Measurements from ENCODE around the gene PPP1R14B. TPM values are rescaled to one million over a fixed set of nuclear protein-coding genes. Genes with fewer than 3 reads are reported as not detected.

Gene PPP1R14B
- polyA plus RNA-seq, 1 donor = 62.6 TPM

DNA sequence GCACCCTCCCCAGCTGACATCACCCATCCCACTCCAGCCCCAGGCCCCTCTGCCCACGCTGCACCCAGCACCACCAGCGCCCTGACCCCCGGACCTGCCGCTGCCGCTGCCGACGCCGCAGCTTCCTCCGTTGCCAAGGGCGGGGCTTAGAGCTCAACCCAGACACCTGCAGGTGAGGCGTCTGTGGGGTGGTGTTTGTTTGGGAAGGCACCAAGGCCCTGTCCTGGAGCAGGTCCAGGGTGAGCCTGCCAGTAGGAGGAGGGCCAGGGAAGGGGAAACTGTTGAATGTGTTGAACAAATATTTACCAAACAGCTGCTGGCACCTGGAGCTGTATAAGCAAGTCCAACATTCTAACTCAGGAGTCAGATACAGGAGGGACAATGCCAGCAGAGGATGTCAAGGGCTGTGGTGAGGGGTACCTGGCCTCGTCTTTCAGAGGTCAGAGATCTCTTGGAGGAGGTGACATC is 9.2 kb downstream of the PPP1R14B start:
- no peaks in the 10 kb centered on the region for H3K27me3 ChIP-seq (ENCODE audit: control insufficient read depth, insufficient read depth, low read length)
- no peak overlapping the region for H3K4me3 ChIP-seq (ENCODE audit: low read length)
- peak; percentile 72 to 85 for DNase-seq
- peaks cover 21% of the 10 kb centered on the region for H3K36me3 ChIP-seq (ENCODE audit: control insufficient read depth, insufficient read depth, low read length)
- peak overlapping the region; percentile 35 for H3K27ac ChIP-seq (ENCODE audit: low read length)
- no CpG with 5 or more reads among the region's 12 CpGs for WGBS (ENCODE audit: insufficient coverage, low lambda C conversion rate)
- no peaks in the 10 kb centered on the region for H3K9me3 ChIP-seq (ENCODE audit: control insufficient read depth, low read depth, low read length)
- H3K4me1 ChIP-seq (ENCODE audit: control insufficient read depth, insufficient read depth, low read length) = peaks cover 44% of the 10 kb centered on the region

DNA sequence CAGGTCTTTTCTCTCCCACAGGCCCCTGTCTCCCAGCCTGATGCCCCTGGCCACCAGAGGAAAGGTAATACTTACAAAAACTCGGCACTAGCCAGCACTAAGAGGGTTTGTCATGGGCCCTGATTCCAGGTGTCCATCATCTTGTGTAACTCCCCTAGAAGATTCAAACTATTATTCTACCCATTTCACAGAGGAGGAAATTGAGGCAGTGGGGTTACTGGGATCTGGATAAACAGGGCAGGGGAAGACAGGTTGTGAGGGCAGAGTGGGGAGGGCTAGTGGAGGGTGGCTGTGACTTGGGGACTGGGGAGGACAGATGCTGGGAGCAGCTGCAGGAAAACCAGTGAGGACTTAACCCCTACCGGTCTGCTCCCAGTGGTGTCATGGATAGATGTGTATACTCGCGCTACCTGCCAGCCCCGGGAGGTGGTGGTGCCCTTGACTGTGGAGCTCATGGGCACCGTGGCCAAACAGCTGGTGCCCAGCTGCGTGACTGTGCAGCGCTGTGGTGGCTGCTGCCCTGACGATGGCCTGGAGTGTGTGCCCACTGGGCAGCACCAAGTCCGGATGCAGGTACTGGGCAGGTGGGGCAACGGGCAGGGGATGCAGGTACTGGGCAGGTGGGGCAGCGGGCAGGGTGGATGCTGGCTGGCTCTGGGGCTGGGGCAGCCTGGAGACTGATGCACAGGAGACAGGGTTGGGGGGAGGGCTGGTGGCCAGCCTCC is 11.1 kb downstream of the PPP1R14B start:
- Histone ChIP-seq H3K4me1 (ENCODE audit: control insufficient read depth, insufficient read depth, low read length) (peaks cover 53% of the 10 kb centered on the region), H3K9me3 (ENCODE audit: control insufficient read depth, low read depth, low read length) (no peaks in the 10 kb centered on the region), H3K27me3 (ENCODE audit: control insufficient read depth, insufficient read depth, low read length) (no peaks in the 10 kb centered on the region), H3K27ac (ENCODE audit: low read length) (no peak overlapping the region), H3K4me3 (ENCODE audit: low read length) (peak overlapping the region; percentile 71), H3K36me3 (ENCODE audit: control insufficient read depth, insufficient read depth, low read length) (peaks cover 21% of the 10 kb centered on the region)
- DNase-seq = no peak
- WGBS (ENCODE audit: insufficient coverage, low lambda C conversion rate) = no CpG with 5 or more reads among the region's 12 CpGs

DNA sequence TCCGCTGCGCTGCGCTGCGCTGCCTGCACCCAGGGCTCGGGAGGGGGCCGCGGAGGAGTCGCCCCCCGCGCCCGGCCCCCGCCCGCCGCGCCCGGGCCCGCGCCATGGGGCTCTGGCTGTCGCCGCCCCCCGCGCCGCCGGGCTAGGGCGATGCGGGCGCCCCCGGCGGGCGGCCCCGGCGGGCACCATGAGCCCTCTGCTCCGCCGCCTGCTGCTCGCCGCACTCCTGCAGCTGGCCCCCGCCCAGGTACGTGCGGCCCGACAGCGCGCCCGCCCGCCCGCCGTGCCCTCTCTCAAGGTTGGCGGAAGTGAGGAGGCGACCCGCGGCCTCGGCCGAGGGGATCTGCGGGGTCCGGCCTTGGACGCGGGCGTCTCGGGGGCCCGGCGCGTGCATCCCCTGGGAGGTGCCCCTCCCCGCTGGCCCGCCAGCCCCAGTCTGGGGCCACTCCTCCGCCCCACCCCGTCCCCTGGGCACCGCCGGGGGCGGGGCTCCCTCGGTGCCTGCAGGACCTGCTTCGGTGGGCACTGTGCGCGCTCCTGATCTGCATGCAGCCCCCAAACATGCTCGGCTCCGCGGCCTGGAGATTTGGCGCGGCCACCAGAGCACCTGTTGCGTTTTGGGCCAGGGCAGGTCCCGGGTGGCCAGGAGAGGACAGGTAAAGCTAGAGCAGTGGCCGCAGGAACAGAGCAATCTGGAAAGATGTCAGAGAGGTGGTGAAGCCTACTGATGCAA is 11.9 kb downstream of the PPP1R14B start:
- H3K27me3 ChIP-seq (ENCODE audit: control insufficient read depth, insufficient read depth, low read length) = no peaks in the 10 kb centered on the region
- no peaks in the 10 kb centered on the region for H3K9me3 ChIP-seq (ENCODE audit: control insufficient read depth, low read depth, low read length)
- H3K36me3 ChIP-seq (ENCODE audit: control insufficient read depth, insufficient read depth, low read length) = peaks cover 21% of the 10 kb centered on the region
- peak overlapping the region; percentile 71 for H3K4me3 ChIP-seq (ENCODE audit: low read length)
- H3K4me1 ChIP-seq (ENCODE audit: control insufficient read depth, insufficient read depth, low read length) = peaks cover 47% of the 10 kb centered on the region
- no peak overlapping the region for H3K27ac ChIP-seq (ENCODE audit: low read length)
- WGBS (ENCODE audit: insufficient coverage, low lambda C conversion rate) = no CpG with 5 or more reads among the region's 80 CpGs
- DNase-seq = peak; percentile 43 to 74

DNA sequence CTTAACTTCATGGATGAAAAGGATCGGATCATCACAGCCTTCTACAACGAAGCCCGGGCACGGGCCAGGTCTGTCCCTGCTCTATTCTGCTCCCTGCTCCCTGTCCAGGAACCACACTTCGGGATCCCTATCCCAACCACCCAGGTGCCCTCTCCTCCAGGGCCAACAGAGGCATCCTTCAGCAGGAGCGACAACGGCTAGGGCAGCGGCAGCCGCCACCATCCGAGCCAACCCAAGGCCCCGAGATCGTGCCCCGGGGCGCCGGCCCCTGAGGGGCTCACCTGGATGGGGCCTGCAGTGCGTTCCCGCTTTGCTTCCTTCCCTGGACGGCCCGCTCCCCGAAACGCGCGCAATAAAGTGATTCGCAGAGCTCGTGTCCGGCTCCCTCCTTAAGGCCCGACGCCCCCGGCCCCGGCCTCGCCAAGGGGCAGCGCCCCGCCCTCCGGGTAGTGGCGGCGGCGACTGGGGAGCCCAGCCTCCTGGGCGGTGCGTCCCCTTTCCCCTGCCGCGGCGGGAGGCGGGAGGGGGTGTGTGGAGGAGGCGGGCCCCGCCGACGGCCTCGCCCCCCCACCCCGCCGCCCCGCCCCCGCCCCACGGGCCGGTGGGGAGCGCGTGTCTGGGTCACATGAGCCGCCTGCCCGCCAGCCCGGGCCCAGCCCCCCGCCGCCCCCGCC is 12.7 kb downstream of the PPP1R14B start, which contains the start of gene VEGFB:
TSS of gene VEGFB (plus strand) at position 672 of the 674 bp plus-strand sequence. CDS start 250 bp downstream, outside the sequence.
- peak within 1 kb of the TSS; percentile 23 for H3K27ac ChIP-seq (ENCODE audit: low read length)
- H3K27me3 ChIP-seq (ENCODE audit: control insufficient read depth, insufficient read depth, low read length) = no peaks in the 10 kb centered on the region
- H3K4me1 ChIP-seq (ENCODE audit: control insufficient read depth, insufficient read depth, low read length) = peaks cover 51% of the 10 kb centered on the region
- peaks cover 17% of the 10 kb centered on the region for H3K36me3 ChIP-seq (ENCODE audit: control insufficient read depth, insufficient read depth, low read length)
- H3K9me3 ChIP-seq (ENCODE audit: control insufficient read depth, low read depth, low read length) = no peaks in the 10 kb centered on the region
- peak within 1 kb of the TSS; percentile 71 for H3K4me3 ChIP-seq (ENCODE audit: low read length)
- DNase-seq = peak; percentile 50 to 75
- no CpG with 5 or more reads among the region's 62 CpGs for WGBS (ENCODE audit: insufficient coverage, low lambda C conversion rate)

DNA sequence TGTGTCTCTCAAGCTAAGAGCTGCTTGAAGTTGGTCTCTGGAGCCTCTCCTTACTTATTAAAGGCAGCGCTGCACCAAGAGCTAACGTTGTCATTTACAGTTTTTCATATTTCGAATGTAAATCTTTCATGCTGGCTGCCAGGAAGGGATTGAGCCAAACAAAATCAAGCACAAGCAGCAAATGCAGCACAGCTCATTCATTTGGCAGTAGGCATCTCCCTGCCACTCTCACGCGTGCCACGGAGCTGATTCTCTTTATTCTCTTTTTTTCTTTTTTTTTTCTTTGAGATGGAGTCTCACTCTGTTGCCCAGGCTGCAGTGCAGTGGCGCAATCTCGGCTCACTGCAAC is 13.8 kb downstream of the PPP1R14B start:
- H3K4me1 ChIP-seq (ENCODE audit: control insufficient read depth, insufficient read depth, low read length) = peaks cover 47% of the 10 kb centered on the region
- no peak overlapping the region for H3K27ac ChIP-seq (ENCODE audit: low read length)
- 90% methylated on average over 2 of the region's 8 CpGs for WGBS (ENCODE audit: insufficient coverage, low lambda C conversion rate)
- DNase-seq = no peak
- H3K36me3 ChIP-seq (ENCODE audit: control insufficient read depth, insufficient read depth, low read length) = peaks cover 6% of the 10 kb centered on the region
- no peaks in the 10 kb centered on the region for H3K9me3 ChIP-seq (ENCODE audit: control insufficient read depth, low read depth, low read length)
- H3K27me3 ChIP-seq (ENCODE audit: control insufficient read depth, insufficient read depth, low read length) = no peaks in the 10 kb centered on the region
- H3K4me3 ChIP-seq (ENCODE audit: low read length) = no peak overlapping the region

DNA sequence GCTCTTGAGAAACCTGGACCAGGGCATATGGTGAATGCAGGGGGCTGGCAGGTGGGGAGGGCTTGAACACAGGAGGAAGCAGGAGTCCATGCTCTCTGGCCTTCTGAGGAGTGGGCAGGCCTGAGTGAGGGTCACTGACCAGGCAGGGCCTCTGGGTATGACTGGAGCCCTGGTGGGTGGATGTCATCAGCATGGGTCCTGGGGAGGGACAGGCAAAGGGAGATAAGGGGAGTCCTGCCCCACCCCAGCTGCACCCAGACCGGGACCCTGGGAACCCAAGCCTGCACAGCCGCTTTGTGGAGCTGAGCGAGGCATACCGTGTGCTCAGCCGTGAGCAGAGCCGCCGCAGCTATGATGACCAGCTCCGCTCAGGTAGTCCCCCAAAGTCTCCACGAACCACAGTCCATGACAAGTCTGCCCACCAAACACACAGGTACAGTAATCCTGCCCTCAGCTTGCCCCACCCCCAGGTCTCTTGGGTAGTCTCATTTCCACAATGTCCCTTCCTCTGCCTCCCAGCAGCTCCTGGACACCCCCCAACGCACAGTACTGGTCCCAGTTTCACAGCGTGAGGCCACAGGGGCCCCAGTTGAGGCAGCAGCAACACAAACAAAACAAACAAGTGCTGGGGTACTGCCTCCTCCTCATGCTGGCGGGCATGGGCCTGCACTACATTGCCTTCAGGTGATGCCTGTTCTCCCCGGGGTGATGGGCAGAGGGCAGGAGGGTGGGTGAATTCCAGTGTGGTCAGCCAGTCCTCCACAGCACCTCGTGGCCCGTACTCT is 14.4 kb downstream of the PPP1R14B start:
- no peaks in the 10 kb centered on the region for H3K27me3 ChIP-seq (ENCODE audit: control insufficient read depth, insufficient read depth, low read length)
- H3K27ac ChIP-seq (ENCODE audit: low read length) = no peak overlapping the region
- H3K4me1 ChIP-seq (ENCODE audit: control insufficient read depth, insufficient read depth, low read length) = peaks cover 45% of the 10 kb centered on the region
- H3K36me3 ChIP-seq (ENCODE audit: control insufficient read depth, insufficient read depth, low read length) = peaks cover 5% of the 10 kb centered on the region
- H3K4me3 ChIP-seq (ENCODE audit: low read length) = no peak overlapping the region
- no CpG with 5 or more reads among the region's 15 CpGs for WGBS (ENCODE audit: insufficient coverage, low lambda C conversion rate)
- DNase-seq = no peak
- no peaks in the 10 kb centered on the region for H3K9me3 ChIP-seq (ENCODE audit: control insufficient read depth, low read depth, low read length)

DNA sequence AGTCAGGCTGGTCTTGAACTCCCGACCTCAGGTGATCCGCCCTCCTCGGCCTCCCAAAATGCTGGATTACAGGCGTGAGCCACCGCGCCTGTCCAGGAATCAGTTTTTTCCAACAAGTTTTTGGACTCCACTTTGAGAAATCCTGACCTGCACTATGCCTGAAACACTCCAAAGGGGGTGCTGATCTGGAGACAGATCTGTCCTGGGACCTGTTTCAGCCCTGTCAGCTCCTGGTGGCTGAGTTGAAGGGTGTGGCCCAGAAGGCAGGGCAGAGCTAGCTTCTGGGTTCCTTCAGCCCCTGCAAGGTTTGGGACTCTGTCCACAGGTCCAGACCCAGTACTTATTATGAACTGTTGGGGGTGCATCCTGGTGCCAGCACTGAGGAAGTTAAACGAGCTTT is 15.2 kb downstream of the PPP1R14B start:
- no CpG with 5 or more reads among the region's 7 CpGs for WGBS (ENCODE audit: insufficient coverage, low lambda C conversion rate)
- Histone ChIP-seq H3K36me3 (ENCODE audit: control insufficient read depth, insufficient read depth, low read length) (peaks cover 5% of the 10 kb centered on the region), H3K27ac (ENCODE audit: low read length) (no peak overlapping the region), H3K4me1 (ENCODE audit: control insufficient read depth, insufficient read depth, low read length) (peaks cover 47% of the 10 kb centered on the region), H3K27me3 (ENCODE audit: control insufficient read depth, insufficient read depth, low read length) (no peaks in the 10 kb centered on the region), H3K9me3 (ENCODE audit: control insufficient read depth, low read depth, low read length) (no peaks in the 10 kb centered on the region), H3K4me3 (ENCODE audit: low read length) (no peak overlapping the region)
- DNase-seq = no peak

DNA sequence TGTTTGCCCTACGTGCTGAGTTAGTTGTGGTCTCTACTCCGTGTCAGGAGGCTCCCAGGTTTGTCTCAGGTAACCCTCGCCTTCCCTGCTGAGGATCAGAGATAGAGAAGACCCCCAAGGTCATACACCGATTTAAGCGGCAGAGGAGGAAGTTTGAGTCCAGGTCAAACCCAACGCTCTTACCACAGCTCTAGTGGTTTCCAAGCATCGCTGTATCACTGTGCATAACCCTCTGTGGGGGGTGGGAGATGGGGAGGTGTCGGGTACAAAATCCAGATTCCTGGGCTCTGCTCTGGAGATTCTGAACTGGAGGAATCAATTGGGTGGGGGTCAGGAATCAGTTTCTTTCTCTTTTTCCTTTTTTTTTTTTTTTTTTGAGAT is 15.8 kb downstream of the PPP1R14B start:
- Histone ChIP-seq H3K27me3 (ENCODE audit: control insufficient read depth, insufficient read depth, low read length) (no peaks in the 10 kb centered on the region), H3K36me3 (ENCODE audit: control insufficient read depth, insufficient read depth, low read length) (peaks cover 2% of the 10 kb centered on the region), H3K9me3 (ENCODE audit: control insufficient read depth, low read depth, low read length) (no peaks in the 10 kb centered on the region), H3K27ac (ENCODE audit: low read length) (peak overlapping the region; percentile 85), H3K4me3 (ENCODE audit: low read length) (peak overlapping the region; percentile 87), H3K4me1 (ENCODE audit: control insufficient read depth, insufficient read depth, low read length) (peaks cover 48% of the 10 kb centered on the region)
- no peak for DNase-seq
- WGBS (ENCODE audit: insufficient coverage, low lambda C conversion rate) = no CpG with 5 or more reads among the region's 8 CpGs

DNA sequence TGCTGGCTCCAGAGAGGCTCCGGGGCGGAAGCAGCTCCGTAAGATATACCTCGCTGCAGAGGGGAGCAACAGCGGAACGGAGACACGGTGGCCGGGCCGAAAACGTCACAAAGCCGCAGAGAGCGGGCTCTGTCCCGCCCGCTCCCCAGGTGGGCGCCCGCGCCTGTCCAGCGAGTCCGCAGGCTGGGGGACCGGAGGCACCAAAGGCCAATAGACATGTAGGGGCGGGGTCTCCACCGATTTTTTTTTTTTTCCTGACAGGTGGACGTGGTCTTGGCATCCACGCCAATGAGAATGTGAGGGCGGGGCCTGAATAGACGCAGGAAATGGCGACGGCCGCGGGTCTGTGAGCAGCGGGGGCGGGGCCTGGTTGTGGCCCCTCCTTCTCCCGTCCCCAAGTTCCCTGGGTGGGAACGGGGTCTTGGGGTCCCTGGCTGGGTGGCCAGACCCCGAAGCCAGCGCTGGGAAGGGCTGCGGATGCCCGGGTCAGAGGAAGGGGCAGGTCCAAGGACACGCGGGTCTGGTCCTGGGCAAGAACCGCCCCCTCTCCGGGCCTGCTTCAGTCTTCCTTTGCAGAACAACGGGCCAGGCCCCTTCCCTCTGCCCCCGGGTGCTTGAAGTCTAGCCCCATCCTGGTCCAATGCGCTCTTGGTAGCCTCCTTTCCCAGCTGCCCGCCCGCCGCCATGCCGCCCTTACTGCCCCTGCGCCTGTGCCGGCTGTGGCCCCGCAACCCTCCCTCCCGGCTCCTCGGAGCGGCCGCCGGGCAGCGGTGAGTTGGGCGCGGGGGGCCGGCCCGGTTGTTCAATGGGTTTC is 16.4 kb downstream of the PPP1R14B start, which contains the start of gene DNAJC4:
TSS of gene DNAJC4 (plus strand) at position 378 of the 814 bp plus-strand sequence. CDS start at position 685, 307 bp downstream.
- H3K4me3 ChIP-seq (ENCODE audit: low read length) = peak within 1 kb of the TSS; percentile 87
- H3K9me3 ChIP-seq (ENCODE audit: control insufficient read depth, low read depth, low read length) = no peaks in the 10 kb centered on the region
- H3K27ac ChIP-seq (ENCODE audit: low read length) = peak within 1 kb of the TSS; percentile 85
- peaks cover 44% of the 10 kb centered on the region for H3K4me1 ChIP-seq (ENCODE audit: control insufficient read depth, insufficient read depth, low read length)
- H3K27me3 ChIP-seq (ENCODE audit: control insufficient read depth, insufficient read depth, low read length) = no peaks in the 10 kb centered on the region
- H3K36me3 ChIP-seq (ENCODE audit: control insufficient read depth, insufficient read depth, low read length) = no peaks in the 10 kb centered on the region
- DNase-seq = peak; percentile 92 to 96
- no CpG with 5 or more reads among the region's 62 CpGs for WGBS (ENCODE audit: insufficient coverage, low lambda C conversion rate)

All from large intestine (tissue), 3 donors.